ENCODE results near the gene HSPA8. TPM values are rescaled to one million over a fixed set of nuclear protein-coding genes. Genes with fewer than 3 reads are reported as not detected.

The HSPA8 gene
- total RNA-seq, 2 experiments from 2014 or later, result 788 to 811 TPM

- Histone ChIP-seq H3K4me3 (ENCODE audit: low read length) (no peak overlapping the region), H3K36me3 (ENCODE audit: insufficient read depth, low read length) (no peaks in the 10 kb centered on the region), H3K4me1 (ENCODE audit: insufficient read depth, low read length) (peaks cover 57% of the 10 kb centered on the region), H3K27me3 (ENCODE audit: control insufficient read depth in 1 of 2, insufficient read depth in 2 of 2, low read length in 2 of 2) (no peaks in the 10 kb centered on the region), H3K27ac (ENCODE audit: low read depth in 1 of 2, low read length in 2 of 2) (peak overlapping the region; percentile 24 to 37), H3K9me3 (ENCODE audit: control insufficient read depth in 1 of 2, insufficient read depth in 1 of 2, low read length in 2 of 2) (no peaks in the 10 kb centered on the region)
- DNase-seq (peak in 2 of 14 experiments; percentile 28 to 36), ATAC-seq (ENCODE audit: poor library complexity) (no peak)
- peaks cover 43% of the 10 kb centered on the region for H3K4me1 Mint-ChIP-seq (ENCODE audit: low read depth)
- POLR2A ChIA-PET, result interaction anchor here (1.6 to 10.9 kb wide), 5 partner anchors 14 to 31 kb away, joined by 8 to 182 read pairs (median 45); partner anchors contain the start of gene HSPA8
- H3K27ac Mint-ChIP-seq, result peak overlapping the region; percentile 94
- H3K27me3 Mint-ChIP-seq, result no peaks in the 10 kb centered on the region
- intact Hi-C loops (cut with DNase I, micrococcal nuclease), result loop anchor here (2.0 kb wide), 3 partner anchors 14 to 24 kb away; partner anchors contain the start of gene HSPA8 (in 2 of the 2)
- TF ChIP-seq CTCF (IDR thresholded peaks at IDR 0.05), result no peak
- CTCF ChIA-PET, result interaction anchor here (0.6 to 1.0 kb wide), 3 partner anchors 15 to 54 kb away, joined by 3 read pairs; no protein-coding TSS in a partner anchor
- no peaks in the 10 kb centered on the region for H3K9me3 Mint-ChIP-seq
- H3K36me3 Mint-ChIP-seq (ENCODE audit: low read depth), result no peaks in the 10 kb centered on the region
- peak overlapping the region; percentile 46 for H3K4me3 Mint-ChIP-seq
These were observed 24.4 kb upstream of the HSPA8 start for GRCh38 chr11:123086305-123086704.

DNA sequence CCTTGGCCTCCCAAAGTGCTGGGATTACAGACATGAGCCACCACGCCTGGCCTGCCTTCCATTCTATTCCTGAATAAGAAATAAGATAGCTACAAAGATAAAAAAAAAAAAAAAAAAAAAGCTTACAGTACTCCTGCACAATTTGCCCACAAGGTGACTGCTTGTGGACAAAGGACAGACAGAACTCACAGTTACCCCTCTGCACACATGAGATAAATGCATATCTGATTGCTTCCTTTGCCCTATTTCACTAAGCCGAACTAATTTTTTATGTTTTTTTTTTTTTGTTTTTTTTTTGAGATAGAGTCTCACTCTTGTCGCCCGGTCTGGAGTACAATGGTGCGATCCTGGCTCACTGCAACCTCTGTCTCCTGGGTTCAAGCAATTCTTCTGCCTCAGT, 23.6 kb upstream of the HSPA8 start:
- Mint-ChIP-seq H3K4me3 (no peak overlapping the region), H3K27ac (peak overlapping the region; percentile 94), H3K27me3 (no peaks in the 10 kb centered on the region), H3K36me3 (ENCODE audit: low read depth) (no peaks in the 10 kb centered on the region), H3K4me1 (ENCODE audit: low read depth) (peaks cover 40% of the 10 kb centered on the region), H3K9me3 (no peaks in the 10 kb centered on the region)
- DNase-seq, result no peak
- Histone ChIP-seq H3K27ac (ENCODE audit: low read depth in 1 of 2, low read length in 2 of 2) (no peak overlapping the region), H3K9me3 (ENCODE audit: control insufficient read depth in 1 of 2, insufficient read depth in 1 of 2, low read length in 2 of 2) (no peaks in the 10 kb centered on the region), H3K4me1 (ENCODE audit: insufficient read depth, low read length) (peaks cover 57% of the 10 kb centered on the region), H3K4me3 (ENCODE audit: low read length) (no peak overlapping the region), H3K27me3 (ENCODE audit: control insufficient read depth in 1 of 2, insufficient read depth in 2 of 2, low read length in 2 of 2) (no peaks in the 10 kb centered on the region), H3K36me3 (ENCODE audit: insufficient read depth, low read length) (no peaks in the 10 kb centered on the region)
- ATAC-seq (ENCODE audit: poor library complexity), result no peak
- POLR2A ChIA-PET, result interaction anchor here (3.8 to 10.9 kb wide), 4 partner anchors 14 to 30 kb away, joined by 18 to 182 read pairs (median 80); partner anchors contain the start of gene HSPA8
- no peak for TF ChIP-seq CTCF (IDR thresholded peaks at IDR 0.05)
- CTCF ChIA-PET, result interaction anchor here (0.6 to 1.8 kb wide), 4 partner anchors 14 to 55 kb away, joined by 3 to 4 read pairs (median 3); no protein-coding TSS in a partner anchor
- intact Hi-C loops (cut with DNase I, micrococcal nuclease), result no loop called here

DNA sequence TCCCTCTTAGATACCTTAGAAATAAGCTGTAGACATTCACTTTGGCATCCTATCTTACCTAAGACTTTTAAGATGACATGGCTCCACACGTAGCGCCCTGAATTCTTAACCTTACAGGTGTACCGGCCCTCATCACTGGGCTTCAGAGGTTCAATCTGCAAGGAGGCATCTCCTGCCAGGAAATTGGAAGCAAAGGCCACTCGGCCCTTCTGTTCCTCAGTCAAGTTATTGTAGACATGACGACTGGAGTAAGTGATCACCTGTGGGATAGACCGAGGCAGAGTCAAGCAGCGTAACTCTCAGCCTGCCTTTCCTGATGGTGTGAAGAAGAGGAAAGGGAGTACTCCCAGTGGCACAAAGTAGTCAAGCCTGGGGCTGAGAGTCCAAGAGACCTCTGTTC, 22.5 kb upstream of the HSPA8 start:
- H3K4me1 ChIP-seq (ENCODE audit: insufficient read depth, low read length), result peaks cover 57% of the 10 kb centered on the region
- Mint-ChIP-seq H3K4me3 (no peak overlapping the region), H3K27ac (peak overlapping the region; percentile 79)

More for the DNA sequence above, 22.5 kb upstream of the HSPA8 start:
- DNase-seq (no peak), ATAC-seq (ENCODE audit: poor library complexity) (no peak)
- H3K27me3 Mint-ChIP-seq, result no peaks in the 10 kb centered on the region
- no peaks in the 10 kb centered on the region for H3K27me3 ChIP-seq (ENCODE audit: control insufficient read depth in 1 of 2, insufficient read depth in 2 of 2, low read length in 2 of 2)
- ChIA-PET POLR2A (interaction anchor here (0.6 to 10.9 kb wide), 6 partner anchors 13 to 59 kb away, joined by 3 to 182 read pairs (median 8); partner anchors contain the start of gene HSPA8), CTCF (interaction anchor here (1.8 kb wide), 1 partner anchor 19 kb away, joined by 4 read pairs; no protein-coding TSS in a partner anchor)
- intact Hi-C loops (cut with DNase I, micrococcal nuclease), result no loop called here
- no peaks in the 10 kb centered on the region for H3K9me3 ChIP-seq (ENCODE audit: control insufficient read depth in 1 of 2, insufficient read depth in 1 of 2, low read length in 2 of 2)
- H3K36me3 ChIP-seq (ENCODE audit: insufficient read depth, low read length), result no peaks in the 10 kb centered on the region
- no peaks in the 10 kb centered on the region for H3K36me3 Mint-ChIP-seq (ENCODE audit: low read depth)
- H3K27ac ChIP-seq (ENCODE audit: low read depth in 1 of 2, low read length in 2 of 2), result no peak overlapping the region
- H3K9me3 Mint-ChIP-seq, result no peaks in the 10 kb centered on the region
- peaks cover 46% of the 10 kb centered on the region for H3K4me1 Mint-ChIP-seq (ENCODE audit: low read depth)
- TF ChIP-seq CTCF (IDR thresholded peaks at IDR 0.05), result no peak
- no peak overlapping the region for H3K4me3 ChIP-seq (ENCODE audit: low read length)
